ENCODE results near the gene LY9.

LY9 gene

GRCh38 chr1:160819186-160819585, 23.2 kb downstream of the LY9 start:
- Histone ChIP-seq H3K27me3 (ENCODE audit: control insufficient read depth, insufficient read depth, low read length) (no peaks in the 10 kb centered on the region), H3K9ac (ENCODE audit: low read depth, low read length) (no peak overlapping the region), H3K27ac (ENCODE audit: low read depth, low read length) (no peak overlapping the region), H3K4me3 (ENCODE audit: low read depth, low read length) (no peak overlapping the region), H3K36me3 (ENCODE audit: control insufficient read depth, insufficient read depth, low read length) (no peaks in the 10 kb centered on the region), H3K4me1 (ENCODE audit: control insufficient read depth, insufficient read depth, low read length) (peaks cover 6% of the 10 kb centered on the region), H3K9me3 (ENCODE audit: control insufficient read depth, insufficient read depth, low read length) (no peaks in the 10 kb centered on the region)

GRCh38 chr1:160821627-160822026, 25.7 kb downstream of the LY9 start:
- Histone ChIP-seq H3K9me3 (ENCODE audit: control insufficient read depth, insufficient read depth, low read length) (no peaks in the 10 kb centered on the region), H3K36me3 (ENCODE audit: control insufficient read depth, insufficient read depth, low read length) (no peaks in the 10 kb centered on the region), H3K4me1 (ENCODE audit: control insufficient read depth, insufficient read depth, low read length) (peaks cover 6% of the 10 kb centered on the region), H3K9ac (ENCODE audit: low read depth, low read length) (no peak overlapping the region), H3K27me3 (ENCODE audit: control insufficient read depth, insufficient read depth, low read length) (no peaks in the 10 kb centered on the region), H3K27ac (ENCODE audit: low read depth, low read length) (no peak overlapping the region), H3K4me3 (ENCODE audit: low read depth, low read length) (no peak overlapping the region)

- Histone ChIP-seq H3K9ac (ENCODE audit: low read depth, low read length) (no peak overlapping the region), H3K27ac (ENCODE audit: low read depth, low read length) (no peak overlapping the region), H3K27me3 (ENCODE audit: control insufficient read depth, insufficient read depth, low read length) (no peaks in the 10 kb centered on the region), H3K4me3 (ENCODE audit: low read depth, low read length) (no peak overlapping the region), H3K4me1 (ENCODE audit: control insufficient read depth, insufficient read depth, low read length) (peaks cover 3% of the 10 kb centered on the region), H3K36me3 (ENCODE audit: control insufficient read depth, insufficient read depth, low read length) (no peaks in the 10 kb centered on the region), H3K9me3 (ENCODE audit: control insufficient read depth, insufficient read depth, low read length) (no peaks in the 10 kb centered on the region)
Observed at GRCh38 chr1:160823296-160823695, 27.3 kb downstream of the LY9 start.

GRCh38 chr1:160826546-160826945, 30.6 kb downstream of the LY9 start:
- Histone ChIP-seq H3K36me3 (ENCODE audit: control insufficient read depth, insufficient read depth, low read length) (no peaks in the 10 kb centered on the region), H3K4me3 (ENCODE audit: low read depth, low read length) (no peak overlapping the region), H3K9me3 (ENCODE audit: control insufficient read depth, insufficient read depth, low read length) (no peaks in the 10 kb centered on the region), H3K27me3 (ENCODE audit: control insufficient read depth, insufficient read depth, low read length) (no peaks in the 10 kb centered on the region), H3K4me1 (ENCODE audit: control insufficient read depth, insufficient read depth, low read length) (no peaks in the 10 kb centered on the region), H3K9ac (ENCODE audit: low read depth, low read length) (no peak overlapping the region), H3K27ac (ENCODE audit: low read depth, low read length) (no peak overlapping the region)

- Histone ChIP-seq H3K36me3 (ENCODE audit: control insufficient read depth, insufficient read depth, low read length) (no peaks in the 10 kb centered on the region), H3K9ac (ENCODE audit: low read depth, low read length) (no peak overlapping the region), H3K9me3 (ENCODE audit: control insufficient read depth, insufficient read depth, low read length) (no peaks in the 10 kb centered on the region), H3K27me3 (ENCODE audit: control insufficient read depth, insufficient read depth, low read length) (no peaks in the 10 kb centered on the region), H3K4me1 (ENCODE audit: control insufficient read depth, insufficient read depth, low read length) (no peaks in the 10 kb centered on the region), H3K27ac (ENCODE audit: low read depth, low read length) (no peak overlapping the region), H3K4me3 (ENCODE audit: low read depth, low read length) (no peak overlapping the region)
Observed at GRCh38 chr1:160827418-160827817, 31.4 kb downstream of the LY9 start.

GRCh38 chr1:160829766-160830165, 33.8 kb downstream of the LY9 start:
- Histone ChIP-seq H3K27ac (ENCODE audit: low read depth, low read length) (no peak overlapping the region), H3K4me3 (ENCODE audit: low read depth, low read length) (no peak overlapping the region), H3K27me3 (ENCODE audit: control insufficient read depth, insufficient read depth, low read length) (no peaks in the 10 kb centered on the region), H3K9me3 (ENCODE audit: control insufficient read depth, insufficient read depth, low read length) (no peaks in the 10 kb centered on the region), H3K9ac (ENCODE audit: low read depth, low read length) (no peak overlapping the region), H3K36me3 (ENCODE audit: control insufficient read depth, insufficient read depth, low read length) (no peaks in the 10 kb centered on the region), H3K4me1 (ENCODE audit: control insufficient read depth, insufficient read depth, low read length) (no peaks in the 10 kb centered on the region)

- H3K9ac ChIP-seq (ENCODE audit: low read depth, low read length), result no peak overlapping the region
- H3K4me1 ChIP-seq (ENCODE audit: control insufficient read depth, insufficient read depth, low read length), result no peaks in the 10 kb centered on the region
- H3K9me3 ChIP-seq (ENCODE audit: control insufficient read depth, insufficient read depth, low read length), result no peaks in the 10 kb centered on the region
- H3K36me3 ChIP-seq (ENCODE audit: control insufficient read depth, insufficient read depth, low read length), result no peaks in the 10 kb centered on the region
- H3K27me3 ChIP-seq (ENCODE audit: control insufficient read depth, insufficient read depth, low read length), result no peaks in the 10 kb centered on the region
- H3K27ac ChIP-seq (ENCODE audit: low read depth, low read length), result no peak overlapping the region
- H3K4me3 ChIP-seq (ENCODE audit: low read depth, low read length), result no peak overlapping the region
Observed at GRCh38 chr1:160830321-160831153, 34.6 kb downstream of the LY9 start.

- Histone ChIP-seq H3K4me3 (ENCODE audit: low read depth, low read length) (no peak overlapping the region), H3K9me3 (ENCODE audit: control insufficient read depth, insufficient read depth, low read length) (no peaks in the 10 kb centered on the region), H3K27me3 (ENCODE audit: control insufficient read depth, insufficient read depth, low read length) (no peaks in the 10 kb centered on the region), H3K27ac (ENCODE audit: low read depth, low read length) (no peak overlapping the region), H3K36me3 (ENCODE audit: control insufficient read depth, insufficient read depth, low read length) (no peaks in the 10 kb centered on the region), H3K9ac (ENCODE audit: low read depth, low read length) (no peak overlapping the region), H3K4me1 (ENCODE audit: control insufficient read depth, insufficient read depth, low read length) (no peaks in the 10 kb centered on the region; the same call in 1 of the 2 replicates)
Observed at GRCh38 chr1:160834945-160835565, 39.1 kb downstream of the LY9 start.

- Histone ChIP-seq H3K9me3 (ENCODE audit: control insufficient read depth, insufficient read depth, low read length) (no peaks in the 10 kb centered on the region), H3K27me3 (ENCODE audit: control insufficient read depth, insufficient read depth, low read length) (no peaks in the 10 kb centered on the region), H3K9ac (ENCODE audit: low read depth, low read length) (no peak overlapping the region), H3K36me3 (ENCODE audit: control insufficient read depth, insufficient read depth, low read length) (no peaks in the 10 kb centered on the region), H3K4me1 (ENCODE audit: control insufficient read depth, insufficient read depth, low read length) (no peaks in the 10 kb centered on the region; the same call in 1 of the 2 replicates), H3K27ac (ENCODE audit: low read depth, low read length) (no peak overlapping the region), H3K4me3 (ENCODE audit: low read depth, low read length) (no peak overlapping the region)
Observed at GRCh38 chr1:160835751-160836150, 39.8 kb downstream of the LY9 start.

- Histone ChIP-seq H3K36me3 (ENCODE audit: control insufficient read depth, insufficient read depth, low read length) (no peaks in the 10 kb centered on the region), H3K9ac (ENCODE audit: low read depth, low read length) (no peak overlapping the region), H3K27ac (ENCODE audit: low read depth, low read length) (no peak overlapping the region), H3K4me1 (ENCODE audit: control insufficient read depth, insufficient read depth, low read length) (no peaks in the 10 kb centered on the region; the same call in 1 of the 2 replicates), H3K27me3 (ENCODE audit: control insufficient read depth, insufficient read depth, low read length) (no peaks in the 10 kb centered on the region), H3K9me3 (ENCODE audit: control insufficient read depth, insufficient read depth, low read length) (no peaks in the 10 kb centered on the region), H3K4me3 (ENCODE audit: low read depth, low read length) (no peak overlapping the region)
Observed at GRCh38 chr1:160836561-160836960, 40.6 kb downstream of the LY9 start.

- no peak overlapping the region for H3K27ac ChIP-seq (ENCODE audit: low read depth, low read length)
Observed at GRCh38 chr1:160836981-160837557, 41.1 kb downstream of the LY9 start.

More at GRCh38 chr1:160836981-160837557, 41.1 kb downstream of the LY9 start:
- Histone ChIP-seq H3K9me3 (ENCODE audit: control insufficient read depth, insufficient read depth, low read length) (no peaks in the 10 kb centered on the region), H3K9ac (ENCODE audit: low read depth, low read length) (no peak overlapping the region), H3K36me3 (ENCODE audit: control insufficient read depth, insufficient read depth, low read length) (no peaks in the 10 kb centered on the region), H3K27me3 (ENCODE audit: control insufficient read depth, insufficient read depth, low read length) (no peaks in the 10 kb centered on the region), H3K4me1 (ENCODE audit: control insufficient read depth, insufficient read depth, low read length) (no peaks in the 10 kb centered on the region; the same call in 1 of the 2 replicates), H3K4me3 (ENCODE audit: low read depth, low read length) (no peak overlapping the region)
